Parathyroid adenoma (tissue), 2 donors: ENCODE data around the gene KIAA1549.

Experiments
- H2AFZ ChIP-seq: fragments of 300-600 bp; sonication (generic); one replicate; pipeline ENCODE4 v1.7.0; 2017; ENCODE audit warnings: antibody characterized with exemption, mild to moderate bottlenecking
- H3K27ac ChIP-seq: fragments of 300-600 bp; sonication (generic); one replicate; pipeline ENCODE4 v1.7.0; 2017
- H3K27me3 ChIP-seq: fragments of 300-600 bp; sonication (generic); one replicate; pipeline ENCODE4 v1.7.0; 2017; ENCODE audit warnings: low read length; ENCODE audit not compliant: control insufficient read depth, insufficient read depth
- H3K36me3 ChIP-seq: fragments of 300-600 bp; sonication (generic); one replicate; pipeline ENCODE4 v1.7.0; 2017; ENCODE audit warnings: low read length; ENCODE audit not compliant: control insufficient read depth, insufficient read depth
- H3K4me1 ChIP-seq: fragments of 300-600 bp; sonication (generic); one replicate; pipeline ENCODE4 v1.7.0; 2017; ENCODE audit warnings: control low read depth
- H3K4me2 ChIP-seq: fragments of 300-600 bp; sonication (generic); one replicate; pipeline ENCODE4 v1.7.0; 2017; ENCODE audit warnings: low read length
- H3K4me3 ChIP-seq: fragments of 300-600 bp; sonication (generic); one replicate; pipeline ENCODE4 v1.7.0; 2017; ENCODE audit warnings: low read depth, low read length
- H3K79me2 ChIP-seq: fragments of 300-600 bp; sonication (generic); one replicate; pipeline ENCODE4 v1.7.0; 2017; ENCODE audit warnings: control low read depth
- H3K9ac ChIP-seq: fragments of 300-600 bp; sonication (generic); one replicate; pipeline ENCODE4 v1.7.0; 2017; ENCODE audit warnings: mild to moderate bottlenecking
- H3K9me3 ChIP-seq: fragments of 300-600 bp; sonication (generic); one replicate; pipeline ENCODE4 v1.7.0; 2017; ENCODE audit warnings: low read length; ENCODE audit not compliant: control insufficient read depth
- TF ChIP-seq, protein P1 (sequence below): fragments of 300-600 bp; sonication (generic); IDR thresholded peaks from one replicate; pipeline ENCODE4 v1.7.0; 2017; ENCODE audit warnings: antibody characterized with exemption, mild to moderate bottlenecking
- donor health status: primary hyperparathyroidism.

The KIAA1549 gene

GRCh38 chr7:138916731-138917130 lies 64.5 kb downstream of the KIAA1549 start:
- Histone ChIP-seq H3K27me3 (no peaks in the 10 kb centered on the region), H3K4me3 (no peak overlapping the region), H3K27ac (no peak overlapping the region), H2AFZ (no peak overlapping the region), H3K79me2 (peaks cover 17% of the 10 kb centered on the region), H3K9me3 (no peaks in the 10 kb centered on the region), H3K4me1 (no peaks in the 10 kb centered on the region), H3K36me3 (peaks cover 2% of the 10 kb centered on the region), H3K4me2 (no peak overlapping the region), H3K9ac (no peak overlapping the region)
- TF ChIP-seq, protein P1, sequence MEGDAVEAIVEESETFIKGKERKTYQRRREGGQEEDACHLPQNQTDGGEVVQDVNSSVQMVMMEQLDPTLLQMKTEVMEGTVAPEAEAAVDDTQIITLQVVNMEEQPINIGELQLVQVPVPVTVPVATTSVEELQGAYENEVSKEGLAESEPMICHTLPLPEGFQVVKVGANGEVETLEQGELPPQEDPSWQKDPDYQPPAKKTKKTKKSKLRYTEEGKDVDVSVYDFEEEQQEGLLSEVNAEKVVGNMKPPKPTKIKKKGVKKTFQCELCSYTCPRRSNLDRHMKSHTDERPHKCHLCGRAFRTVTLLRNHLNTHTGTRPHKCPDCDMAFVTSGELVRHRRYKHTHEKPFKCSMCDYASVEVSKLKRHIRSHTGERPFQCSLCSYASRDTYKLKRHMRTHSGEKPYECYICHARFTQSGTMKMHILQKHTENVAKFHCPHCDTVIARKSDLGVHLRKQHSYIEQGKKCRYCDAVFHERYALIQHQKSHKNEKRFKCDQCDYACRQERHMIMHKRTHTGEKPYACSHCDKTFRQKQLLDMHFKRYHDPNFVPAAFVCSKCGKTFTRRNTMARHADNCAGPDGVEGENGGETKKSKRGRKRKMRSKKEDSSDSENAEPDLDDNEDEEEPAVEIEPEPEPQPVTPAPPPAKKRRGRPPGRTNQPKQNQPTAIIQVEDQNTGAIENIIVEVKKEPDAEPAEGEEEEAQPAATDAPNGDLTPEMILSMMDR, result no peak

GRCh38 chr7:138916275-138916674 lies 64.9 kb downstream of the KIAA1549 start:
- H3K9me3 ChIP-seq, result no peaks in the 10 kb centered on the region
- no peak overlapping the region for H3K4me2 ChIP-seq
- no peak overlapping the region for H2AFZ ChIP-seq
- no peaks in the 10 kb centered on the region for H3K4me1 ChIP-seq
- H3K27ac ChIP-seq, result no peak overlapping the region
- H3K79me2 ChIP-seq, result peaks cover 16% of the 10 kb centered on the region
- no peak overlapping the region for H3K9ac ChIP-seq
- peaks cover 2% of the 10 kb centered on the region for H3K36me3 ChIP-seq
- TF ChIP-seq, protein P1, result no peak
- H3K27me3 ChIP-seq, result no peaks in the 10 kb centered on the region
- no peak overlapping the region for H3K4me3 ChIP-seq

DNA sequence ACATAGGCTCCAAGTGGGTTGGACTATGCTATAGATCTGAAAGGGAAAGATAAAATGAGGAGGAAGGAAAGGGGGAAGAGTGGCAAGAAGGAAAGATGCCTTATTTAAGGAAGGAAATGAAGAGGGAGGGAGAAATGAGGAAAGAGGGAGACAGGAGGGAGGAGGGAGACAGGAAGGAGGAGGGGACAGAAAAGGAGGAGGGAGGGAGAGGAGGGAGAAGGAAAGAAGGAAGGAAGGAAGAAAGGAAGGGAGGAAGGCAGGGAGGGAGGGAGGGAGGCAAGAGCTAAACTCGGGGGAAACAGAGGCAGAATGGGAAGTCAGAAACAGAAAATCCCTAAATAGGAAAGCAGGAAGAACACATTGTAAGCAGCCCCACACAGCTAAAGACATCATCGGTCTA lies 67.4 kb downstream of the KIAA1549 start:
- Histone ChIP-seq H3K9me3 (no peaks in the 10 kb centered on the region), H3K36me3 (peaks cover 2% of the 10 kb centered on the region), H2AFZ (no peak overlapping the region), H3K27ac (no peak overlapping the region), H3K9ac (no peak overlapping the region), H3K27me3 (no peaks in the 10 kb centered on the region), H3K79me2 (peaks cover 12% of the 10 kb centered on the region), H3K4me1 (no peaks in the 10 kb centered on the region), H3K4me2 (no peak overlapping the region), H3K4me3 (no peak overlapping the region)
- TF ChIP-seq, protein P1, result no peak

GRCh38 chr7:138911007-138911406 lies 70.2 kb downstream of the KIAA1549 start:
- TF ChIP-seq, protein P1, result no peak
- no peaks in the 10 kb centered on the region for H3K4me1 ChIP-seq
- no peak overlapping the region for H3K27ac ChIP-seq
- H3K27me3 ChIP-seq, result no peaks in the 10 kb centered on the region
- H3K9me3 ChIP-seq, result no peaks in the 10 kb centered on the region
- no peak overlapping the region for H3K4me2 ChIP-seq
- no peak overlapping the region for H2AFZ ChIP-seq
- no peak overlapping the region for H3K4me3 ChIP-seq
- no peak overlapping the region for H3K9ac ChIP-seq
- peaks cover 3% of the 10 kb centered on the region for H3K79me2 ChIP-seq
- peaks cover 2% of the 10 kb centered on the region for H3K36me3 ChIP-seq

DNA sequence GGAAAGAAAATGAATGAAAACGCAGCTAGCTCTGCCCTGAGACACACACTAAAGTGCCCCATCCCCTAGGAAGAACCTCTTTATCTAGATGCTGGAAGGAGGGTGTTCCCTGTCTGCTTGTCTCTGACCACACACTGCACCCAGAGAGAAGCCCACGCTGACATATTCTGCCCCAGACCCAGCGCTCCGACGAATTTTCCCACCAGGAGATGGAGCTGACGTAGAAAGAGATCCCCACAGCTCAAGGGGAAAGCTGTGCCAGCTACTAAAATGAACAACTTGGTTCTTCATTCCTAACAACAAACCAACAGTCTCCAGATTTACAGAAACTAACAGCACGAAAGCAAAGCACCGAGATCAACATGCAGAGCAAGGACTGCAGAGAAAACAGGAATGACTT lies 73.3 kb downstream of the KIAA1549 start:
- Histone ChIP-seq H3K4me1 (no peaks in the 10 kb centered on the region), H3K4me3 (no peak overlapping the region), H3K4me2 (no peak overlapping the region), H3K9me3 (no peaks in the 10 kb centered on the region), H3K27me3 (no peaks in the 10 kb centered on the region), H2AFZ (no peak overlapping the region), H3K27ac (no peak overlapping the region), H3K79me2 (no peaks in the 10 kb centered on the region), H3K9ac (no peak overlapping the region), H3K36me3 (peaks cover 2% of the 10 kb centered on the region)
- TF ChIP-seq, protein P1, result no peak
